Measurements from ENCODE around the gene ZNF625. TPM values are rescaled to one million over a fixed set of nuclear protein-coding genes. Genes with fewer than 3 reads are reported as not detected.

Gene ZNF625
- total RNA-seq, 1 experiment from 2014 or later, result 30.7 TPM

DNA sequence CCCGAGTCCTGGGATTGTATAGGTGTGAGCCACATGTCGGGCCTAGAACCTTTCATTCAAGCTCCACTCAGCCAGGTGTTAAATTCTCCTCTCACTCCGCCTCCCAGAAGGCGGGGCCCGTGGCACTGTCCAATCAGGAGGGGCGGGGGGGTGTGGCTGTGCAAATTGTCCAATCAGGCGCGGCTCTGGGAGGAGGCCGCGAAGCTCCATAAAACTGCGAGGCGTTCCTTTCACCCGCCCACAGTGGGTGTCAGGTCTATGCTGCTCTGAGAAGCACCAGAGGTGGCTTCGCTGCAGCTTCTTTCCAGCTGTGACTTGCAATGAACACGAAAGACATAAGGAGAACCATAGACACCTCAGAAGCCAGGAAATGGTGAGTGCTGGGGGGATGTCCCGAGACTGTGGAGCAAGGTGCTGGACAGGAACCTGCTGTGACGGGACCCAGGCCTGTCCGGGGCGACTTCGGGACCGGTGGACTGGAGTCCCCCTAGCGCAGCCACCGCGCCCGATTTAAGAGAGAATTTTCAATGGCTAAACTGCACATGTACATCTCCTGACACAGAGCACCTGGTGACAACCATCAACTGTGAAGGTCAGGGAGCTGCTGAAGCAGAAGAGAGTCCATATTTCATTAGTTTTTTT lies 3.4 kb upstream of the ZNF625 start:
- no CpG with 5 or more reads among the region's 25 CpGs for WGBS (ENCODE audit: extremely low coverage, insufficient read length, low lambda C conversion rate)
- H3K27ac ChIP-seq (ENCODE audit: insufficient read length, low read depth, low read length), result no peak overlapping the region

More for the DNA sequence above, 3.4 kb upstream of the ZNF625 start:
- Histone ChIP-seq H3K9ac (ENCODE audit: extremely low read depth, insufficient read length, low read length) (no peak overlapping the region), H3K79me1 (ENCODE audit: insufficient read depth, low read depth, low read length, poor library complexity, severe bottlenecking) (peaks cover 3% of the 10 kb centered on the region), H3K56ac (ENCODE audit: insufficient read length, low read depth, low read length) (no peak overlapping the region), H3K23me2 (ENCODE audit: insufficient read length, low read depth, low read length, poor library complexity, severe bottlenecking) (peaks cover 10% of the 10 kb centered on the region), H4K20me1 (ENCODE audit: control insufficient read depth, insufficient read depth, insufficient read length) (no peaks in the 10 kb centered on the region), H2AFZ (ENCODE audit: low read length) (no peak overlapping the region), H2AK5ac (ENCODE audit: insufficient read length, low read length) (no peak overlapping the region), H2BK20ac (ENCODE audit: low read depth, low read length, poor library complexity, severe bottlenecking) (no peak overlapping the region), H3K18ac (ENCODE audit: insufficient read length, low read depth, low read length) (no peak overlapping the region), H3K14ac (ENCODE audit: insufficient read depth, low read length) (no peak overlapping the region), H2BK120ac (ENCODE audit: low read depth, low read length, poor library complexity, severe bottlenecking) (no peak overlapping the region), H4K5ac (ENCODE audit: insufficient read length, low read depth, low read length) (no peak overlapping the region), H2BK15ac (ENCODE audit: low read depth, low read length) (no peak overlapping the region), H3K79me2 (ENCODE audit: insufficient read depth, low read length) (peaks cover 4% of the 10 kb centered on the region; the same call in 1 of the 2 replicates), H3K4me2 (ENCODE audit: insufficient read depth, insufficient read length, low read length) (no peak overlapping the region), H2BK5ac (ENCODE audit: insufficient read length, low read length) (no peak overlapping the region), H3K4ac (ENCODE audit: low read depth, low read length) (no peak overlapping the region), H3K27me3 (ENCODE audit: insufficient read depth, low read length) (no peaks in the 10 kb centered on the region), H4K91ac (ENCODE audit: insufficient read length, low read depth, low read length) (no peak overlapping the region), H3T11ph (ENCODE audit: low read length) (no peak overlapping the region), H3K4me1 (ENCODE audit: insufficient read depth, low read length) (peaks cover 4% of the 10 kb centered on the region; the same call in 1 of the 2 replicates), H2BK12ac (ENCODE audit: insufficient read length, low read depth, low read length) (no peak overlapping the region), H3K9me3 (ENCODE audit: control insufficient read depth, low read depth, low read length) (no peaks in the 10 kb centered on the region), H4K8ac (replicated peaks; ENCODE audit: insufficient read length, low read depth, low read length) (no peak overlapping the region), H3K23ac (ENCODE audit: insufficient read length, low read depth, low read length) (no peak overlapping the region)
- TF ChIP-seq, protein P1, sequence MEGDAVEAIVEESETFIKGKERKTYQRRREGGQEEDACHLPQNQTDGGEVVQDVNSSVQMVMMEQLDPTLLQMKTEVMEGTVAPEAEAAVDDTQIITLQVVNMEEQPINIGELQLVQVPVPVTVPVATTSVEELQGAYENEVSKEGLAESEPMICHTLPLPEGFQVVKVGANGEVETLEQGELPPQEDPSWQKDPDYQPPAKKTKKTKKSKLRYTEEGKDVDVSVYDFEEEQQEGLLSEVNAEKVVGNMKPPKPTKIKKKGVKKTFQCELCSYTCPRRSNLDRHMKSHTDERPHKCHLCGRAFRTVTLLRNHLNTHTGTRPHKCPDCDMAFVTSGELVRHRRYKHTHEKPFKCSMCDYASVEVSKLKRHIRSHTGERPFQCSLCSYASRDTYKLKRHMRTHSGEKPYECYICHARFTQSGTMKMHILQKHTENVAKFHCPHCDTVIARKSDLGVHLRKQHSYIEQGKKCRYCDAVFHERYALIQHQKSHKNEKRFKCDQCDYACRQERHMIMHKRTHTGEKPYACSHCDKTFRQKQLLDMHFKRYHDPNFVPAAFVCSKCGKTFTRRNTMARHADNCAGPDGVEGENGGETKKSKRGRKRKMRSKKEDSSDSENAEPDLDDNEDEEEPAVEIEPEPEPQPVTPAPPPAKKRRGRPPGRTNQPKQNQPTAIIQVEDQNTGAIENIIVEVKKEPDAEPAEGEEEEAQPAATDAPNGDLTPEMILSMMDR (conservative IDR thresholded peaks at IDR 0.05), result no peak
- Mint-ChIP-seq H3K27me3 (ENCODE audit: low read depth) (no peaks in the 10 kb centered on the region; the same call in 1 of the 2 replicates), H3K4me3 (no peak overlapping the region), H3K27ac (no peak overlapping the region; a peak in 1 of 7 replicates), H3K36me3 (ENCODE audit: insufficient read depth in 1 of 3, low read depth in 3 of 3) (peaks cover 3 to 7% (median 4%) of the 10 kb centered on the region in 3 experiments; a peak in 3 of 7 replicates), H3K9me3 (peaks cover 0 to 5% of the 10 kb centered on the region in 2 experiments; a peak in 2 of 5 replicates), H3K4me1 (peaks cover 15 to 17% of the 10 kb centered on the region in 2 experiments)
- peak; percentile 36 for DNase-seq
